CD4-positive, alpha-beta T cell treated with Interleukin-10 for 1 hour (primary cell): ENCODE data around the gene TRIM54.

Experiments
- DNase-seq: peaks from one replicate; pipeline ENCODE4 v3.0.0-alpha.2; 2020

Gene TRIM54, protein sequence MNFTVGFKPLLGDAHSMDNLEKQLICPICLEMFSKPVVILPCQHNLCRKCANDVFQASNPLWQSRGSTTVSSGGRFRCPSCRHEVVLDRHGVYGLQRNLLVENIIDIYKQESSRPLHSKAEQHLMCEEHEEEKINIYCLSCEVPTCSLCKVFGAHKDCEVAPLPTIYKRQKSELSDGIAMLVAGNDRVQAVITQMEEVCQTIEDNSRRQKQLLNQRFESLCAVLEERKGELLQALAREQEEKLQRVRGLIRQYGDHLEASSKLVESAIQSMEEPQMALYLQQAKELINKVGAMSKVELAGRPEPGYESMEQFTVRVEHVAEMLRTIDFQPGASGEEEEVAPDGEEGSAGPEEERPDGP

DNA sequence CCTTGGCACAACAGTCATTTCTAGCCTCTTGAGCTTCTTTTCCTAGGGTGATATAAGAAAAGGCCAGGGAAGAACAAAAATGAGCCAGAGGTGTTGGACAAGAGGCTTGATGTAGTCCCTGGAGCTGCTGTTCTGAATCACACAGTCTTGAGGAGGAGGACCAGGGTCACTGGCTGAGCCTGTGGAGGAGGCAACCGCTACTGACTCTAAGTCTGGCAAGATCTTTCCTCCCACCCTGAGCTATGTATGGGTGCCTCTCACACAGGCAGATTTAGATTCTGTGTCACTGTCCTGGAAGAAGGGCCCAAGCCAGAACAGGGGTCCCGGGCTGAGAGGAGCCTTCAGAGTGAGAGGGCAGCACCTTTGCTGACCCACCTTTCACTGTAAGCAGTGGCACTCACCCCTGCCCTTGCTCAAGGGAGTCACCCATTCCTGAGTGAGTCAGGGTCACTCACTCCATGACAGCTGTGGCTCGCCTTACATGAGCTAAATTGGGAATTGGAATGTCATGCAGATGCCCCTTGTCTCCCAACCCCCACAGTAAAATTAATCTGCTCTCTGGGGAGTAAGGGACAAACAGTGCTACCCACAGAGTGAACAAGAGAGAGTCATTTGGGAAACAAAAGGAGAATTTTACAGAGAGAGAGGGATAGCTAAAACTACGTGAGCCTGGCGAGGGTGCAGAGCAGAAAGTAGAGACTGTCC is at the start of gene TRIM54:
TSS of gene TRIM54 (plus strand) at position 575 of the 705 bp plus-strand sequence. CDS start 303 bp downstream, outside the sequence.
- no peak for DNase-seq

DNA sequence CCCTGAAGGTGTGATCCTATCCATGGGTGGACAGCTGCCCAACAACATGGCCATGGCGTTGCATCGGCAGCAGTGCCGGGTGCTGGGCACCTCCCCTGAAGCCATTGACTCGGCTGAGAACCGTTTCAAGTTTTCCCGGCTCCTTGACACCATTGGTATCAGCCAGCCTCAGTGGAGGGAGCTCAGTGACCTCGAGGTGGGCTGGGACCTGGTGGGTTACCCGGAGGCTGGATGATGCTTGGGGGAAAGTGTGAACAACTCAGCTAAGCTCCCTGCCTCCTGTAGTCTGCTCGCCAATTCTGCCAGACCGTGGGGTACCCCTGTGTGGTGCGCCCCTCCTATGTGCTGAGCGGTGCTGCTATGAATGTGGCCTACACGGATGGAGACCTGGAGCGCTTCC is 48.9 kb upstream of the TRIM54 start:
- DNase-seq, result no peak

DNA sequence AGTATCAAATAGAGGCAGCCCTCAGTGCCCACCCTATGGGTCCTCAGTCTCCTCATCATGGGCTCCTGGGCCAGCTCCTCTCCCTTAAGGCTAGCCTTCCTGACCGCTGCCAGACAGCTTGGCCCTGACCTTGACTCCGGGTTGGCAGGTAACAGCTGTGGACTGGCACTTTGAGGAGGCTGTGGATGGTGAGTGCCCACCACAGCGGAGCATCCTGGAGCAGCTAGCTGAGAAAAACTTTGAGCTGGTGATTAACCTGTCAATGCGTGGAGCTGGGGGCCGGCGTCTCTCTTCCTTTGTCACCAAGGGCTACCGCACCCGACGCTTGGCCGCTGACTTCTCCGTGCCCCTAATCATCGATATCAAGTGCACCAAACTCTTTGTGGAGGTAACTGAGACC is 46.1 kb upstream of the TRIM54 start:
- DNase-seq, result no peak

DNA sequence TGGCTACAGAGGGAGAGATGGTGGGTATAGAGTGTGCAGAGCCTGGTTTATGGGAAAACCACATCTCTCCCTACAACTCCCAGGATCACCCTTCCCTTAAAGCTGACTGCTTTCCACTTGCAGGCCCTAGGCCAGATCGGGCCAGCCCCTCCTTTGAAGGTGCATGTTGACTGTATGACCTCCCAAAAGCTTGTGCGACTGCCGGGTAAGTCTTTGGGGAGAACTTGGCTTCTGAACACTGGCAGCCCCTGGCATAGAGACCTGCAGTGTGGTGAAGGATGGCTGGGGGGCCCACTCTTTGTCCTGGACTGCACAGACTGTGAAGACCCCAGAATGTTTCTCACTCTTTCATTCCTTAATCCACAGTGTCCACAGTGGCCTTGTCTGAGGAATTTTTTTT is 45.6 kb upstream of the TRIM54 start:
- no peak for DNase-seq

DNA sequence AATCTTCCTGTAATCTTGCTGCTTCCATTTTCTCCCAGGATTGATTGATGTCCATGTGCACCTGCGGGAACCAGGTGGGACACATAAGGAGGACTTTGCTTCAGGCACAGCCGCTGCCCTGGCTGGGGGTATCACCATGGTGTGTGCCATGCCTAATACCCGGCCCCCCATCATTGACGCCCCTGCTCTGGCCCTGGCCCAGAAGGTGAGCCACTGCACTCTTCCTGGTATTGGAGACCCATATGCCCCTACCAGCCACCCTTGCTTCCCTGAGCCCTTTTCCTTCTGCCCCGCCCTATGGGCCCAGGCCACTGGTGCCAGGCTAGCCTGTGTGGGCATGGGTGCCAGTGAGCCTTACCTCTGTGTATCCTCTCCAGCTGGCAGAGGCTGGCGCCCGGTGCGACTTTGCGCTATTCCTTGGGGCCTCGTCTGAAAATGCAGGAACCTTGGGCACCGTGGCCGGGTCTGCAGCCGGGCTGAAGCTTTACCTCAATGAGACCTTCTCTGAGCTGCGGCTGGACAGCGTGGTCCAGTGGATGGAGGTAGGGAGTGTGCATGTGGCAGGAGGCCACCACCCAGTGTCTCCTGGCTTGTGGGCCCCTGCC is 44.8 kb upstream of the TRIM54 start:
- no peak for DNase-seq

DNA sequence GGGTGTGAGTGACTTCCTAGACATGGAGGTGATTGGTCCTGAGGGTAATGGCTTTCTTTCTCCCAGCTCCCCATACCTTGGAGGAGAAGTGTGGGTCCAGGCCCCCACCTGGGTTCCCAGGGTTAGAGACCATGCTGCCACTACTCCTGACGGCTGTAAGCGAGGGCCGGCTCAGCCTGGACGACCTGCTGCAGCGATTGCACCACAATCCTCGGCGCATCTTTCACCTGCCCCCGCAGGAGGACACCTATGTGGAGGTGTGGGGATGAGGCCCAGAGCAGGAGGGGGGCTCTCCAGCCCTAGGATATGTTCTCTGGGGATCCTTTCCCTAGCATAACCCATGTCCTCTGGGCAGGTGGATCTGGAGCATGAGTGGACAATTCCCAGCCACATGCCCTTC is 43.3 kb upstream of the TRIM54 start:
- DNase-seq, result no peak

DNA sequence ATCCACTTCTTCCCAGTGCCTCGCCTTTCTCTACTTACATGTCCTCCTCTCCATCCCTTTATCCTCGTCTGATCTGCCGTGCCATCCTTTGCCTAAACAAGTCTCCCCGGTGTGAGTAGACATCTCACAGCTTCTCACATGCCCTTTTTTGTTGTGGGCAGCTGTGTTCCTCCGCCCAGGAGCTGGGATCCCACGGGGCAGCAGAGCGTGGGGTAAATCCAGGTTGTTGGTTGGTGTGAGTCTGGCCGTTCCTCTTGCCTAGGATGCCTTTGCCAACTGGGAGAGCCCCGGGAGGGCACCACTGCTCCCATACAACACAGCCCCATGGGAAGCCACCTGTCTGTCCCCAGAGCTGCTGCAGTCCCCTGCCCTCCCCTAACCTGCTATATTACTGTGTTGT is 41.8 kb upstream of the TRIM54 start:
- DNase-seq, result no peak

DNA sequence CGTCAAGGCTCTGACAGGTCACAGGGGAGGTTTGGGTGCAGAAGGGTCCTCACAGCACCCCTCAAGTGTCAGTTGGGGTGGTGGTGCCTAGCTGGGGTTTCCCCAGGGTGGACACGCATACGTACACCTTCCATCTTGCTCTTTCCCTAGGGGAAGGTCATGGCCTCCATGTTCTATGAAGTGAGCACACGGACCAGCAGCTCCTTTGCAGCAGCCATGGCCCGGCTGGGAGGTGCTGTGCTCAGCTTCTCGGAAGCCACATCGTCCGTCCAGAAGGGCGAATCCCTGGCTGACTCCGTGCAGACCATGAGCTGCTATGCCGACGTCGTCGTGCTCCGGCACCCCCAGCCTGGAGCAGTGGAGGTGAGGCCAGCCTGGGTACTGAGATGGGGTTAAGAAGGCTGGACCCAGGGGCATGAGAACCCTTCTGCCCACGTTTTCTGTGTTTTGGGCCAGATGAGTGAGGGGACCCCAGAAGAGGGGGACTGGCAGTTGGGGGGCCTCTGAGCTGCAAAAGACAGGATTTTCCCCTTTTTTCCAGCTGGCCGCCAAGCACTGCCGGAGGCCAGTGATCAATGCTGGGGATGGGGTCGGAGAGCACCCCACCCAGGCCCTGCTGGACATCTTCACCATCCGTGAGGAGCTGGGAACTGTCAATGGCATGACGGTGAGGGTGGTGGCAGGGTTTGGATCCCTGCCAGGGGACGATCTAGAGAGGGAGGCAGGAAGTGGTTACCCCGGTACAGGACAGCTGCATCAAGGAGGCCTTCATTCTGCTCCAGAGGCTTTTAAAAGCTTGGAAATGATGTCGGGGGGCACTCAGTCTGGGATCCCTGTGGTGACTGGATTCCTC is 40.2 kb upstream of the TRIM54 start:
- no peak for DNase-seq

DNA sequence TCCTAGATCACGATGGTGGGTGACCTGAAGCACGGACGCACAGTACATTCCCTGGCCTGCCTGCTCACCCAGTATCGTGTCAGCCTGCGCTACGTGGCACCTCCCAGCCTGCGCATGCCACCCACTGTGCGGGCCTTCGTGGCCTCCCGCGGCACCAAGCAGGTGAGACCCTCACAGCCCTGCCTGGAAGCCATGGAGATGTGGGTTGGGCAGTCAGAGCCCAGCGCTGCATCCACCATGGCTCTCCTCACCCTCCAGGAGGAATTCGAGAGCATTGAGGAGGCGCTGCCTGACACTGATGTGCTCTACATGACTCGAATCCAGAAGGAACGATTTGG is 39.6 kb upstream of the TRIM54 start:
- no peak for DNase-seq

DNA sequence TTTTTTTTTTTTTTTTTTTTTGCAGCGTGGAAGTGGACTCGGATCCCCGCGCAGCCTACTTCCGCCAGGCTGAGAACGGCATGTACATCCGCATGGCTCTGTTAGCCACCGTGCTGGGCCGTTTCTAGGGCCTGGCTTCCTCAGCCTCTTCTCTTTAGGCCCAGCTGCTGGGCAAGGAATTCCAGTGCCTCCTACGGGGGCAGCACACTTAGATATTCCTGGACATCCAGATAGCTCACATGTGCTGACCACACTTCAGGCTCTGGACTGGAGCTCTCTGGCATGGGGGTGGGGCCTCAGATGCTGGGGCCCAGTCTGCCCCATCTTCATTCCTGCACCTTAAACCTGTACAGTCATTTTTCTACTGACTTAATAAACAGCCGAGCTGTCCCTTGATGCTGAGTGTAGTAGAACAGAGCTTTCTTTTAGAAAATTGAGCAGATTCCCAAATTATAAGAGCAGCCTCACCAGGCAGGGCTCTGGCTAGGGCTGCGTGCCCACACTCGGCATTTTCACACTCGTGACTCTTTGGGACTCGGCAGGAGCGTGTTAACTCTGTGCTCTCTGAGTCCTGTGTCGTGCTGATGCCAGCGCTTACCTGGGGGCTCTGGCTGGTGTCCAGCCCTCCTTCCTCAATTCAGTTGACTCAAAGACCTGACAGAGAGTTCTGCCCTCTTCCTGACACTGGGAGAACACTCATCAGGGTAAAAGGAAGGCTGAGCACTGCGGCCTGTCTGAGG is 38.7 kb upstream of the TRIM54 start:
- DNase-seq, result no peak

DNA sequence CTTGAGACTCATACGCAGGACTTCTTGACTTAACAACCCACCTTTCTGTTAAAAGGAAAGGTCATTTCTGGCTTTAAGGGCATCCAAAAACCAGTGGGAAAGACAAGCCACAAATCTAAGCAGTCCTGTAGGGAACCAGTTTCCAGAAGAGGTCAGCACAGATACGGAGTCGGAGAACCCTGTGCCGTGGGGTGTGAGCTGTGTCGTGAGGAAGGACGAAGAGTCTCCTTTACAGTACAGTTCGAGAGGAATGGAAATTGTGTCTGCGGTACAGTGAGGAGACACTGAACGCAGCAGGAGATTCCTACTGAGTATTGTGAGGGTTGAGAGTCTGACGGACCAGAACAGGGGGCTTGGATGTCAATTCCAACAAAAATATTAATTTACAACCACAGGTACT is 37.1 kb upstream of the TRIM54 start:
- DNase-seq, result no peak

DNA sequence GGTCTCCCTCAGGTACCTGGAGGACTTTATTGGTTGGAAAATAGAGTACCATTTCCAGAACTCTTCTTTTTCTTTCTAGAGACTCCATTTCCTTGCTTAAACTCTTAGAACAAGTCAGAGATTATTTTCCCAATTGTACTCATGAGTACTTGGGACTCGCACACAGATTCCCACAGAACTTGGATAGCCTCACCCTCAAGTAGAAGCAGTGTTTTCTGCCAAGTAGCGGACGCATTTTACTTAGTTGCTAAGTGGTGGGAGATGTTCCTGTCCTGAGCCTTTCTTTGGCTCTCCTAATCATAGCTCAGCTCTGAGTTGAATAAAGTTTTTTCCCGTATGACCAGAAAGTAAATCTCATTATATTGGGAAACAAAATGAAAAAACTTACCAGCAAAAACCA is 36.6 kb upstream of the TRIM54 start:
- no peak for DNase-seq

DNA sequence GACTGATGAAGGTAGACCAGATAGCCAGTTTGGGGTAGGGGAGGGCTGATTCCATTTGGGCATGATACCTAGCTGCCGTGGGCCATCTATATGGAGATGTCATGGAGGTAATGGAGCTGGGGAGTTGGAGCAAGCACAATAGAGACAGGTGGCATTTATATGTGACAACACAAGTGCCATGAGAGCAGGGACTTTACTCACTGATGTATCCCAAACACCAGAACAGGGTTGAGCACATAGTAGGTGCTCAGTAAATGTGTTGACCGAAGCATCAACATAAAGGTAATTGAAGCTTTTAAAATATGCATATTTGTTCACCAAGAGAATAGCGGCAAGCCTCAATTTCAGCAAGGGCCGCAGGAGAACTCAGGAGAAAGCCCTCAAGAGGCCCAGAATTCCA is 34.3 kb upstream of the TRIM54 start:
- DNase-seq, result no peak

DNA sequence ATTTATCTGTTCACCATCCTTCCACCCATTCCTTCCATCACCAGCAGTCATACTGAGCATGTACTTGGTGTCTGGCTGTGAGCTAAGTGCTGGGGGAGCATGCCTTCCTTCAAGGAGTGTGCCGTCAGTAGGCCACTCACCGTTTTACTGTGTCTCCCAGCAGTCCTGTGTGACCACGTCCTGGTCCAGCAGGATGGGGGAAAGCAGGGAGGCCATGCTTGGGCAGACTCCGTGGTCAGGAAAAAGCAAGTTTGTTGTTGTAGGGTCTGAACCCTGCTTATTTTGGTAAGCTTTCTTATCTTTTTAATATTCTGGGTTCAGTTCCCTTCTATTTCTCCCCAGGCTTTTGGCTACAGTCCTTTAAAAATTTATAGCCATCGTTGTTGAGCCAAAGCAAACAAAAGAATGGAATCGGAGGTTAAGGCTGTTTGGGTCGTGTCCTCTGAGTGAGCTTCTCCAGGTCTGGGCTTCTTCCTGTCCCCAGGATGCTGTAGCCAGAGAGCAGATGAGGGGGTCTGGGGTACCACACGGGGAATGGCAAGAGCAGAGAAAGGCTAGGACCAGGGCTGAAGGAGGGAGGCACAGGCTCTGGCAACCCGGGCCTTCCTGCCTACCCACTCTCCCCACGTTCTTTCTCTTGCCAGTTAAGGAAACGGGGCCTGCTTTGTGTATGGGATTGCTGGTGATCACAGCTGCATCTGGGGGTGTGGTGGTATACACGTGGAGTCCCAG is 32.9 kb upstream of the TRIM54 start:
- DNase-seq, result no peak

DNA sequence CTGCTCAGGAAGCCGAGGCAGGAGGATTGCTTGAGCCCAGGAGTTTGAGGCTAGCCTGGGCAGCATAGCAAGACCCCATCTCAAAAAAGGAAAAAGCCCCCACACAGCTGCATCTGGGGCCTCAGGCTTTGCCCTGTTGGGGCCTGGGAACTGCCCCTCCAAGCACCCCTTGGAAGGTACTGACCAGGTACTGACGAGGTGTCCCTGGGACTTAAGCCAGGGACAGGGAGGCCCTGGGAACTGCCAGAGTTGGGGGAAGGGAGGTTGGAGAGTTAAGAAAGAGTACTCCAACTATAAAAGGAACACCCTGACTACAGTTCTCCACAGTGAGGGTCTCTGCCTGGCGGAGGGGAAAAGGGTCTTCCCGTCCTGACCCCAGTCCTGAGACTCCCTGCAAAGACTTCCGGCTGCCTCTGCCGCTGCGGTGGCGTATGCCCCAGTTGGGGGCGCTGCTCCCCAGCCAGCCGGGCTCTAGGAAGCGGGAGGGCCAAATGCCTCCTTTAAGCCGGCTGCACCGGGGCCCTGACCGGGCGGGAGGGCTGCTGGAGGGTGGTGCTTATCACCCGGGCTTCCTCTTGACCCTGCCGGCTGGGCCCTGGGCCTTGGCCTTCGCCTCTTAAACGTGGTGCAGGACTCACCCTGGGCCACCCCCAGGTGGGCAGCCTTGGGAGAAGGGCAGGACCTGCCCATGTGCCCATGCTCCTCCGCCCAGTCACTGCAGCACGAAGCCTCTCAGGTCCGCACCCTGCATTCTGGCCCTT is 32.2 kb upstream of the TRIM54 start:
- DNase-seq, result peak; percentile 41

DNA sequence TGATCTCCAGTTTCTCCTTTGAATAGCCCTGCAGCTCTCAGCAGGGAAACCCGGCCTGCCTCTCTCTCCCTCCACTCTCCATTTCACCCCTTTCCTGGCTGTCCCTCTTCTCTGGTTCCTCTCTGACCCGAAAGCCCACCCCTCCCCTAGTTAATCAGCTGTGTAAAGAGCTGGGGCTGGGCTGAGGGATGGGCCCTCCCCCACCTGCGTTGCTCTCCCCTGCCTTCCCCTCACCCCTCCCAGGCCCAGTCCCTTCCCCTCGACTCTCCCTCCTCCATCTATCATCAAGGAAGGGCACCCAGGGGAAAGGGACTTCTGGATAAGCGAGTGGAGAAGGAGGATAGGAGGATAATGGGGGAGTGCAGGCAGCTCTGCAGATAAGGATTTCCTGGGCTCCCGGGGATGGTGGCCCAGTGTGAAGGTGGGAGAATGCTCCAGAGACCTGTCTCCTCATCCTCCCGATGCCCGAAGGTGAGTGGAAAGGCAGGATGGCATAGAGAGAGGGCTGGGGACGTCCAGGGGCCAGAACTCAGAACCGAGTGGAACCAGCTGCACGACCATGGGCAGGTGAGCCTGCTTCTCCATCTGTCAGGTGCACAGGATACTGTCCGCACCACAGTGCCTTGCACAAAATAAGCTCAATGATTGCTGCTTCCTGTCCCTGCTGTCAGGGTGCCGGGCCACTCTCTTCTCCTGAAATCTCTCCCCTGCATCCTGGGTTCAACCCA is 31.4 kb upstream of the TRIM54 start:
- DNase-seq, result no peak

DNA sequence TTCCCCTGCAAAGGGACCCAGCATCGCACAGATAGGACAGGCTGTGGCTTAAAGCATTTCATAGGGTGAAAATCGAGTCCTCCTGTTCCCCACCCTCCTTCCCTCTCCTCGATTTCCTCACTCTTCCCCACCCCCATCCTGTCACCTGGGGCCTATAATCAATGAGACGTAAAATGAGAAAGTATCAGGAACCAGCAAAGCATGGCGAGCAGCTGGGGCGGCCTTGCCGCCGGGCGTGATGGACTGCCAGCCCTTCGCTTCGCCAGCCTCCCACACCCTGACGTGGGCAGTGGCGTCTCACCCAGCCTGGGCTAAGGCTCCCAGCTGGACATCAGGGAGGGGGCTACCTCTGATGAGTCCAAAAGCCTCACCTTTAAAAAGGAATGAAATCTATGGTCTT is 30.5 kb upstream of the TRIM54 start:
- DNase-seq, result no peak

DNA sequence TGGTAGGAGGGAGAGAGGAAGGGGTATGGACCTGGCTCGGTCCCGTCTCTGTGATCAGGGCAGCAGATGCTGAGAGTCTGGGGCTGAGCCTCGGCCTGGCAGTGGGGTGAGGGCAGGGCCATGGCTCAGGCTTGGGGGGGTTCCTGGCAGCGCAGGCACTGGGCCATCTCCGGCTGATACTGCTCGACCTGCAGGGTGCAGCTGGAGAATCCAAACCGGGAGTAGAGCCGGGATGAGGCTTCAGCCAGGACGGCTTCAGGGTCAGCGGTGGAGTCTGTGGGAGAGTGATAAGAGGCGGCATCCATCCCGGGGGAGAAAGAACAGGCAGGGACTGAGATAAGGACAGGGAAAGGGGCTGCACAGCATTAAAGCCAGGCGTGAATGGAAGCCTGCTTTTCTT is 27.0 kb upstream of the TRIM54 start:
- DNase-seq, result no peak

DNA sequence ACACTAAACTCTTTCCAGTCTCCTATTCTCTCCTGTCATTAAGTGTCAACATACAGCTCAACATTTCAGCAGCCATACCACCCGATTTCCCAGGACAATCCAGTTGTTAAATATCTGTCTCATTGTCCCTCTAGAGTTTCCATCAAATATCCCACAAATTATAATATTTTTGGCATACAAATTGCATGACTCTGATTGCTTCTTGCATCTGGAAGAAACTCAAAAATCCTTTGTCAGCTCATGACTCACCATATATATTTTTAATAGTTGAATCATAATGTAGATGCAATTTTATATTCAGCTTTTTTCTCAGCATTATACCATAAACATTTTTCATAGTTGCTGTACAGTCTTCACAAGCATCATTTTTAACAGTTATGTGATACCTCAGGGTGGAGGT is 26.6 kb upstream of the TRIM54 start:
- DNase-seq, result no peak

DNA sequence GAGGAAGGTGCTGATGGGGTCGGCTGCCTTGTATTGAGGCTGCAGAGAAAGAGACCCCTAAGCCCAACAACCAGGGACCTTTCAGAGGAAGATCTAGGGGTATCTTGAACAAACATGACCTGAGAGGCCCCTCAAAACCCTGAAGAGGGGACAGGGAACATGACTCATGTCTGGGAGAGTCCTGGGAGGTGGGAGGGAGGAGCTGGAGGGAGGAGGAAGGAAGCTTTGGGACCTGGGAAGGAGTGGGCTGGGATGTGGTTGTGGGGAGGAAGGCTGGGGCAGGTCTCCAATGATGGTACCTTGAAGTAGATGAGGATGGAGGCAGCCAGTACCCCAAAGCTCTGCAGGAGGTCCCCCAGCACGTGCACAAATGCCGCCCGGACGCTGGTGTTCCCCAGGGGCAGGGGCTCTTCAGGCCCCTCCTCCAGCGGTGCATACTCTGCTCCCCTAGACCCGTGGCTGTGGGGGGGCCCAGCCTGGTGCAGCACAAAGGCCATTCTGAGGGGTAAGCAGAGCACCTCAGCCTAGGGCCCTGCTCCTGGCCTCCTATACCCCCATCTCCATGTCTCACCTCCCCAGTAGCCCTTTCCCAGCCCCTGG is 25.3 kb upstream of the TRIM54 start:
- DNase-seq, result no peak
